Caki2 (cell line): ENCODE results near the gene VIPR2. TPM values are rescaled to one million over a fixed set of nuclear protein-coding genes. Genes with fewer than 3 reads are reported as not detected.
"Not testable (repeated sequence)": the region's sequence is repeated elsewhere in the genome, so short reads cannot be mapped to it uniquely, and the experiment has no call there.

Experiments
- DNase-seq: peaks from one replicate; pipeline ENCODE4 v3.0.0-alpha.2; 2015; ENCODE audit warnings: low read depth
- in situ Hi-C: cut with HindIII; loops from 2 replicates; pipeline ENCODE4 v1.10.0; 2016; ENCODE audit warnings: low sequenced_read_pairs, low pct_unique_long_range_greater_than_20kb, mixed read lengths
- total RNA-seq: library from RNA; depleted of rRNA; stranded (reverse); fragments of >200 nt; shearing (Covaris generic); gene quantifications from 2 replicates; pipeline ENCODE4 v1.2.3, GENCODE V29; 2014; ENCODE audit warnings: low replicate concordance

The VIPR2 gene
- total RNA-seq, 1 experiment from 2014 or later = not detected

DNA sequence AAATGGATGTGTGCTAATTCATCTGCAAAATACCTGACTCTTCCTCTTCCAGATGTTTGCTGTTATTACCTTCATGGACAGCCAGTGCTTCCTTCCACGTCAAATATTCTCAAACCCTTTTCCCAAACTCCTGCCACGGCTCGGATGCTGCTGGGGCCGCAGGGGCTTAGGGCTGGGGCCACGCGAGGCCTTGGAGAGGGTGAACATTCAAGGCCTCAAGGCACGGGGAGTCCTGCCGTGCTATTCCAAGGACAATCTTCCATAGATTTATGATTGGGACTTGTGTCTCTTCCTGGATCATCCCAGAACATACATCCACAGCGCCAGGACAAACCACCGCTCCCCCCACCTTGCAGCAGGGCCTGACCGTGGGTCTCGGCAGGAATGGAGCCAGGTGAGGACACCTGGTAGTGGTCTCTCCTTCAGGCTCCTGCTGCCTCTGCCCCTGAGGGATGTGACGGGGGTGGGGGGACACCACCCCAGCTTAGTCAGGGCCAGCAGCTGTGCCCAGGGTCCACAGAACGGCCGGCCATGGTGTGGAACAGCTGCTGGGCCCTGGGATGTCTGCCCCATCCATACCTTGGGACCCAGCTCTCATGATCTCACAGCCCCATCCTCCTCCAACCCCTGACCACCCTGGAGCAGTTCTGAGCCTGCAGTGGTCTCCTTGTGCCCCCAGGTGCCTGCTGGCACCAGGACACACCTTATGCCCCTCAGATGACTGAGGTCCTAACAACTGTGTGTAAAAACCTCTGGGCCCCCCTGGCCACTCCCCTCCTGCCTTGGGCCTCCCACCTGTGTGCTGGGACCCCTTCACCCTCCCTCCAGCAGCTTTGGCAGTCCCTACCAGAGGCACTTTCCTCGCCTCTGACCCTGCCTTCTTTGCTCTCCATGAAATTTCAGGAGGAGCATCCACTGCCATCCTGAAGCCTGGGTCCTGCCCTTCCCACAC is 16.7 kb downstream of the VIPR2 start:
- DNase-seq = no peak
- in situ Hi-C loops = no loop called here

DNA sequence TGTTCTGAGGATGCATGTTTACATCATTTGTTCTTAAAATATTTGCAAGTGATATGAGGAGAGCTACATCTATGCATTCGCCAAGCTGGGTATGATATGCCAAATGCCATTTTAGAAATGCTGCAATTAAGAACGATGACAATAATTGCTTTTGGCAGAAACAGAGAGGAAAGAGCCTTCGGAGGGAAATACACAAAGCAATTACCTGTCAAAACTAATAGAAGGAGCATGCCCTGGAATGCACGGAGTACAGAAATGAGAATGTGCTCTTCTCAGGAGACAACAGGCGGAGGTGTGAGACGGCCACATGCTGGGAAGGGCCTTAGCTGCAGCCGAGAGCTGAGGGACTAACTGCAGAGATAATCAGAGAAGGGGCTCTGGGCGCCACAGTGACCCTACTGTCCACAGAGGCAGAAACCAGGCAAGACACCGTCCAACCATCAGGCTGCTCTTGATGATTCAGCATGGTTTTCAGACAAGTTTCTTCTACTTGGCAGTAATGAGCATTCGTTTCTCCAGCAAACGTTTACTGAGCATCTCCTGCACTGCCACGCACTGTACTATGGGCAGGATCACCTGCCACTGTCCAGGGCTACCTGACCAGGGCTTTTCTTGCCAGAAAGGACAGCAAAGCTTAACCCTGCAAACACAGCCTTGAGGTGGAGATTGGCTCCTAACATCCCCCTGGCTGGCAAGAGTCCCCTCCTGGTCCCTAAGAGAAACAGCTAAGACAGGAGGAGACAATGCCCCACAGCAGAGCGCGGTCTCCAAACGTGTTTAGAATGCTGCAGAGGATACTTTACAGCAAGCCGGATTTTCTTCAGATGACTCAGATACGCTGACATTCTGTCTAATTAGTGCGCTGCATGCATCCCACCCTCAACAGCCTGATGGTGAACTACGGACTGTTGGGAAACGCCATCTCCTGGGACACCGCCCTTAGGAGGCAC is 18.1 kb downstream of the VIPR2 start:
- DNase-seq = no peak
- in situ Hi-C loops = no loop called here

- in situ Hi-C loops = no loop called here
- no peak for DNase-seq
Observed at GRCh38 chr7:159125955-159126270, 18.8 kb downstream of the VIPR2 start.

- in situ Hi-C loops = no loop called here
Observed at GRCh38 chr7:159125104-159125954, 19.3 kb downstream of the VIPR2 start.

DNA sequence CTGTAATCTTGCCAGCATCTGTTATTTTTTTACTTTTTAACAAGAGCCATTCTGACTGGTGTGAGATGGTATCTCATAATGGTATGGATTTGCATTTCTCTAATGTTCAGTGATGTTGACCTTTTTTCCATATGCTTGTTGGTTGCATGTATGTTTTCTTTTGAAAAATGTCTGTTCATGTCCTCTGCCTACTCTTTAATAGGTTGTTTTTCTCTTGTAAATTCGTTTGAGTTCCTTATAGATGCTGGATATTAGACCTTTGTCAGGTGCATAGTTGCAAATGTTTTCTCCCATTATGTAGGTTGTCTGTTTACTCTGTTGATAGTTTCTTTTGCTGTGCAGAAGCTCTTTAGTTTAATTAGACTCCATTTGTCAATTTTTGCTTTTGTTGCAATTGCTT is 20.9 kb downstream of the VIPR2 start:
- in situ Hi-C loops, DNase-seq: not testable (repeated sequence)

More at GRCh38 chr7:159125104-159125954, 19.3 kb downstream of the VIPR2 start:
- DNase-seq = no peak

- in situ Hi-C loops, DNase-seq: not testable (repeated sequence)
Observed at GRCh38 chr7:159123294-159123693, 21.4 kb downstream of the VIPR2 start.

GRCh38 chr7:159122276-159122675 is 22.4 kb downstream of the VIPR2 start:
- DNase-seq = no peak
- in situ Hi-C loops = no loop called here

DNA sequence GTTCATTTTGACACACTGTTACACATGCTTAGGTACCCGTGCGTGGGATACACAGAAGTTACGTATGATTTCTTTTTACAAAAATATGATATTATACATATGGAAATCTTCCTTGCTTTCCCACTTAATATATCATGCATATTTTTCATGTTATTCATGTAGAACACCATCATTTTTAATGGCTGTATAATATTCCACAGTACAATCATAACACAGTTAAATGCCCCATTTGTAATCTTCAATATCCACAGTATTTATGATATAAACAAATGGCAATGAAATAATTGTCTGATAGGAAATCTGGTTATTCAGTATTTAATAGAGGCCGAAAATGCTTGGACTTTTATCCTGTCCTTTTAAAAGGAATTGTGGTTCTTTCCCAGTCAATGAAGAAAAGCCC is 23.2 kb downstream of the VIPR2 start:
- DNase-seq = no peak
- in situ Hi-C loops = no loop called here

DNA sequence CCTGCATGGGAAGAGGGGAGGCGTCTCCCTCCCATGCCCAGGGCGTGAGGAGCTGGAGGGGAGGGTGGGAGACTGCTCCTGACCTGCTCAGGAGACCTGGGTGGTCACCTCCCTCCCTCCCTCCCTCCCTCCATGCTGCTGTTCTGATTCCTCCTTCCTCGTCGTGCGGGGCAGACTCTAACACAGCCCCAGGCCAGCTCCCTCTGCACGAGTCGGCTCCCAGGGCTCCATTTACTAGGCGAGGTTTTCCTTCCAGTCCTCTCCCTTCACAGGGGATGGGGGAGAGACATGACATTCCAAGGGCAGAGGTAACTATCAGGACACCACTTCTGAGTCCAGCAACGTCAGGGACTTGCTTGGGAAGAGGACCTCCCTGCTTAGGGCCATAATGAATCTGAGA is 23.6 kb downstream of the VIPR2 start:
- in situ Hi-C loops = no loop called here
- no peak for DNase-seq

DNA sequence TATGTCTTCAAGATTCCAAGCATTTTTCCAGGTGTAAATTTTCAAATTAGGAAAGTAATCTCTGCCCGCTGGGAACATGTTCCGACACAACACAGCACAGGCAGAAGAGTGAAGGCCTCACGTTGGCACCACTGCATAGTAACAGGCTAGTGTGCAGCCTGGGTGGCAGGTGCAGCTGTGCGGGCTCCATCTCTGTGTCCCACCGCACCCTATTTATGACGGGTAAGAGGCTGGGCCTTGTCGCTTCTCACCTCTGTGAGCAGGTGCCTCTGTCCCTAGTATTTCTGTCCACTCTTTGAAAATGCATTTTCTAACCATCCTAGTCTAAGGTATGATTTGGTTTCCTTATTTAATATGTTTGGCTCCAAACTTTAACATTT is 24.1 kb downstream of the VIPR2 start:
- no peak for DNase-seq

GRCh38 chr7:159119851-159120539 is 24.7 kb downstream of the VIPR2 start:
- in situ Hi-C loops = no loop called here
- no peak for DNase-seq

More for the DNA sequence above, 24.1 kb downstream of the VIPR2 start:
- in situ Hi-C loops = no loop called here

DNA sequence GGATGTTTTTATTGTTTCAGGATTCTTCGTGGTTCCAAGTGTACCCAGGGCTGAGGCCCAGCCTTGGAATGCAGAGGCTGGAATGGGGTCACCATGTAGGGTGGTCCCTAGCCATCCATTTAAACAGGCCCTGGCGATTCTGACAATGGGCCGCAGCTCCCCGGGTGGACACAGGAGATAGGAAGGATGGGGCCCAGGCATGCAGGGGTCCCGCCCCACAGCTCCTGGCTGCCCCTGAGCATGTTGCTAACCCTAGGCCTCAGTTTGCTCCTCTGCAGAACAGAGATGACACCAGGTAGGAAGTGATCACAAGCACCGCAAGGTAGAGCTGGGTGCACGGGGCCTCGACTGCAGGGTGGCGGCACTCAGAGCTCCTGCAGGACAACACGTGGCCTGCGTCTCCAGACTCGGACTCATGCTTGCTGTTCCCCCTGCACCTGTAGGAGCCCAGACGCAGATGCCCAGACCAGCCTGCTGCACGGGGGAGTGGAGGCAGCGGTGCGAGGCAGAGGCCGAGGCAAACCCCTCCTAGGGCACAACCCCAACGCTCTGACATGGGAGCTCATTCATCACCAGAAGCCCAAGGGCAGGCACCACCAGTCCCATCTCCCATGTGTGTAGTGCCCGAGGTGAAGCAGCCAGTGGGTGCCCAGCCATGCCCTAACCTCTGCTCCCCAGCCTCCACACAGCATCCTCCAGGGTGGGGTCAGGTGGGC is 25.5 kb downstream of the VIPR2 start:
- in situ Hi-C loops = no loop called here

DNA sequence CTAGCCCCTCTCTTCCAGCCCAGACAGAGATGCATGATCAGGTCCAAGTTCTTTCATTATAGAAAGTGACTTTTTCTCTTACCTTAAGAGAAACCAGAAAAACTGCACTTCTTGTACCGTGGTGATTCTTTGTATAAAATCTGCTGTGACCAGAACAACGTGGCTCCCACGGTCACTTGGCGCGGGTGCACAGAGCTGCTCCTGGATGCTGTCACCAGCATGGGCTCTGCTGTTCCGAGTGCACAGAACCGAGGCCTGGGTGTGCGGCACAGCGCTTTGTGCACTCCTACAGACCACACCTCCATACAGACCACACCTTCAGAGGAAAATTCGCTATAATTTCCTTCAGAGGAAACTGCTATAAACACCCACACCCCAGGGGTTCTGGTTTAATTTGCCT is 26.0 kb downstream of the VIPR2 start:
- in situ Hi-C loops = no loop called here

More for the DNA sequence above, 25.5 kb downstream of the VIPR2 start:
- no peak for DNase-seq

GRCh38 chr7:159118197-159118595 is 26.5 kb downstream of the VIPR2 start:
- in situ Hi-C loops = no loop called here
- DNase-seq = no peak

More for the DNA sequence above, 26.0 kb downstream of the VIPR2 start:
- no peak for DNase-seq

- in situ Hi-C loops = no loop called here
- DNase-seq = no peak
Observed at GRCh38 chr7:159117366-159118196, 27.1 kb downstream of the VIPR2 start.

DNA sequence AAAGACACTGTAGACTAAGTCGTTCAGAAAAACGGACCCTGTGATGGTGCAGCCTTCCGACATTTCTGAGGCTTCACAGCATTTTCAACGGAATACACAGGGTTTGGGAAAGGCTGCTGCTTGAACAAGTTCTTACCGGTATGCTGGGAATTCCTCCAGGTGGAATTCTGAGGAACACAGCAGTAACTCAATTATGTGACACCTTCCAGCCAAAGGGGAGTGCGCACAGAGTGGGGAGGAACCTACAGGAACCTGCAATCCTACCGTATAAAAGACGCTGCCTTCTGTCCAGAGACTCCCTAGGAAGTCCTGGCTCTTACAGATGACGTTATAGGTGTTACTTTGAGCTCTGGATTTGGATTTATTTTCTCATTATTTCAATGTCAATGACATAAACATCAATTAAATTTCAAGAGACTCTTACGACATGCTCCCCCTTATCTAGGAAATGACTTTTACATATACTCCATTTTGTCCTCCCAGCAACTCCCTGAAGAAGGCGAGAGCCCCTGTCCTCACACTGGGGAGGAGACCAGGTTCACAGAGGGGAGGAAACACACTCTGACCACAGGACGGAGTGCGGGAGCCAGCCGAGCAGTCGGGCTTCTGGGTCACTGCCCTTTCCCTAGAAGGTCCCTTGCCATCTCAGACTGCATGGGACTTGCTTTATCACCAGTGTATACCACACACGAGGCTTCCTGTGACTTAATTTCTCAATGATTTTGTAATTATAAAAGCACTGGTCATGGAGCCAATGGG is 27.9 kb downstream of the VIPR2 start:
- no peak for DNase-seq
- in situ Hi-C loops = no loop called here
